ENCODE measurements around the gene GDF7.

The GDF7 gene

GRCh38 chr2:20624156-20624883 is 42.6 kb upstream of the GDF7 start:
- no peak for DNase-seq (ENCODE audit: low read depth)
- TF ChIP-seq CTCF (IDR thresholded peaks at IDR 0.05; ENCODE audit: low read depth, low read length, missing control alignments), result no peak
- in situ Hi-C loops (cut with HindIII; ENCODE audit: low sequenced_read_pairs), result no loop called here
- H3K4me3 ChIP-seq (ENCODE audit: low read depth, low read length), result no peak overlapping the region

GRCh38 chr2:20624884-20625485 is 42.0 kb upstream of the GDF7 start:
- no peak for TF ChIP-seq CTCF (IDR thresholded peaks at IDR 0.05; ENCODE audit: low read depth, low read length, missing control alignments)
- no peak overlapping the region for H3K4me3 ChIP-seq (ENCODE audit: low read depth, low read length)
- no peak for DNase-seq (ENCODE audit: low read depth)
- in situ Hi-C loops (cut with HindIII; ENCODE audit: low sequenced_read_pairs), result no loop called here

- DNase-seq (ENCODE audit: low read depth), result no peak
- in situ Hi-C loops (cut with HindIII; ENCODE audit: low sequenced_read_pairs), result no loop called here
- H3K4me3 ChIP-seq (ENCODE audit: low read depth, low read length), result no peak overlapping the region
These were observed 41.2 kb upstream of the GDF7 start for GRCh38 chr2:20625491-20626391.

GRCh38 chr2:20626392-20626697 is 40.6 kb upstream of the GDF7 start:
- no peak for DNase-seq (ENCODE audit: low read depth)
- in situ Hi-C loops (cut with HindIII; ENCODE audit: low sequenced_read_pairs), result no loop called here
- no peak for TF ChIP-seq CTCF (IDR thresholded peaks at IDR 0.05; ENCODE audit: low read depth, low read length, missing control alignments)
- H3K4me3 ChIP-seq (ENCODE audit: low read depth, low read length), result no peak overlapping the region

More at GRCh38 chr2:20625491-20626391, 41.2 kb upstream of the GDF7 start:
- no peak for TF ChIP-seq CTCF (IDR thresholded peaks at IDR 0.05; ENCODE audit: low read depth, low read length, missing control alignments)

GRCh38 chr2:20626698-20627513 is 40.0 kb upstream of the GDF7 start:
- DNase-seq (ENCODE audit: low read depth), result no peak
- in situ Hi-C loops (cut with HindIII; ENCODE audit: low sequenced_read_pairs), result no loop called here
- no peak overlapping the region for H3K4me3 ChIP-seq (ENCODE audit: low read depth, low read length)
- no peak for TF ChIP-seq CTCF (IDR thresholded peaks at IDR 0.05; ENCODE audit: low read depth, low read length, missing control alignments)

Data from astrocyte of the cerebellum (primary cell).